Right lobe of liver (tissue), 4 donors: ENCODE results near the gene KRTAP21-2.

Source experiments
- POLR2A ChIP-seq: fragments of 450-650 bp; IDR thresholded peaks from one replicate; pipeline ENCODE4 v1.6.1; 2017; ENCODE audit warnings: antibody characterized with exemption, mild to moderate bottlenecking
- TF ChIP-seq, protein P1 (sequence below), 4 donors: fragments of 200-600 bp in 3 of 4; fragments of 450-650 bp in 1 of 4; IDR thresholded peaks; one replicate each; pipeline versions ENCODE4 v1.5.1 to v1.8.0; 2016 to 2022; ENCODE audit warnings: antibody characterized with exemption in 4 of 4, mild to moderate bottlenecking in 2 of 4
- donor health status: DM: no; HTN: no; CAD: no.
- donor health status: DM: no; HTN: no; CAD: no.
- donor health status: DM: no; HTN: yes; CAD: no.

DNA sequence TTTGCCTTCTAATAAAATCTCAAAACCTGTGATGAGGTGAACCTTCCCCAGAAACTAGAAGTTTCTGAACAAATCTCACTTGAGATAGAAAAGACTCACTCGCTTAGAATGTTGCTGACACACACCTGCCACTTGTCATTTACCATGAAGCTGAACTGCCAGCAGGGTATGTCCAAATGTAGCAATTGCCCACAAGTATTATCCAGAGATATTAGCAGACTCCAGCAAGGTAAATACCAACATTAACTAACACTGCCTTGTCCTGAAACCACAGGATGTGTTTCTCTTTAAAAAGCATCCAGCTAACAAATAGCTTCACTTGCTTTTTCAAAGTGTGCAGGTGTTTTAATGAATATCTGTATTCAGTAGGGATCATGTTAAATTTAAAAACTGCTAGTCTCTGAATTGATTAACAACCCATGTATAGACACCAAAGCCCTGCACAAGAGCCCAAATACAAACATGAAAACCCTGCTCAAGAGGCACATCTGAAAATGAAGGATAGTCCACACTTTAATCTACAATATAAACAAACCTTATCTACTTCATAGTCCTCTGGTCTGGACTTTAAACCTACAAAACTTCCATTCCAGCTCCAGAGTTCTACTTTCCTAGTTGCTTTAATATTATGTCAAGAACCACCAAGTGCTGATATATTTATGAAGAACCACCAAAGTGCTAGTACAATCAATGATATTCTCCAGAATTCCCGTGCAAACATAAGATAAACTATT, 46.7 kb upstream of the KRTAP21-2 start:
- TF ChIP-seq, protein P1, sequence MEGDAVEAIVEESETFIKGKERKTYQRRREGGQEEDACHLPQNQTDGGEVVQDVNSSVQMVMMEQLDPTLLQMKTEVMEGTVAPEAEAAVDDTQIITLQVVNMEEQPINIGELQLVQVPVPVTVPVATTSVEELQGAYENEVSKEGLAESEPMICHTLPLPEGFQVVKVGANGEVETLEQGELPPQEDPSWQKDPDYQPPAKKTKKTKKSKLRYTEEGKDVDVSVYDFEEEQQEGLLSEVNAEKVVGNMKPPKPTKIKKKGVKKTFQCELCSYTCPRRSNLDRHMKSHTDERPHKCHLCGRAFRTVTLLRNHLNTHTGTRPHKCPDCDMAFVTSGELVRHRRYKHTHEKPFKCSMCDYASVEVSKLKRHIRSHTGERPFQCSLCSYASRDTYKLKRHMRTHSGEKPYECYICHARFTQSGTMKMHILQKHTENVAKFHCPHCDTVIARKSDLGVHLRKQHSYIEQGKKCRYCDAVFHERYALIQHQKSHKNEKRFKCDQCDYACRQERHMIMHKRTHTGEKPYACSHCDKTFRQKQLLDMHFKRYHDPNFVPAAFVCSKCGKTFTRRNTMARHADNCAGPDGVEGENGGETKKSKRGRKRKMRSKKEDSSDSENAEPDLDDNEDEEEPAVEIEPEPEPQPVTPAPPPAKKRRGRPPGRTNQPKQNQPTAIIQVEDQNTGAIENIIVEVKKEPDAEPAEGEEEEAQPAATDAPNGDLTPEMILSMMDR (IDR thresholded peaks at IDR 0.05) = no peak
- TF ChIP-seq POLR2A = no peak
